ENCODE results near the gene C4orf46.

The C4orf46 gene

GRCh38 chr4:158682066-158682465, 10.4 kb upstream of the C4orf46 start:
- ATAC-seq = no peak
- TF ChIP-seq CSDC2 (CRISPR knock-in tag; IDR thresholded peaks at IDR 0.05) = no peak
- no peak for TF ChIP-seq ISL1 (CRISPR knock-in tag; IDR thresholded peaks at IDR 0.05)
- no peak for TF ChIP-seq OSR1 (CRISPR knock-in tag; IDR thresholded peaks at IDR 0.05)
- no peak for TF ChIP-seq POU6F1 (CRISPR knock-in tag; IDR thresholded peaks at IDR 0.05; ENCODE audit: borderline replicate concordance, low read depth)

GRCh38 chr4:158681629-158682028, 9.9 kb upstream of the C4orf46 start:
- TF ChIP-seq ZNF8 (CRISPR knock-in tag; IDR thresholded peaks at IDR 0.05) (no peak), GLIS3 (CRISPR knock-in tag; IDR thresholded peaks at IDR 0.05) (no peak)
- ATAC-seq = no peak

GRCh38 chr4:158678767-158679166, 7.1 kb upstream of the C4orf46 start:
- no peak for ATAC-seq
- TF ChIP-seq TCF4 (CRISPR knock-in tag; IDR thresholded peaks at IDR 0.05; ENCODE audit: borderline replicate concordance) (no peak), ZC3H10 (CRISPR knock-in tag; IDR thresholded peaks at IDR 0.05) (no peak), ISL1 (CRISPR knock-in tag; IDR thresholded peaks at IDR 0.05) (no peak), RARB (CRISPR knock-in tag; IDR thresholded peaks at IDR 0.05) (no peak), TOX (CRISPR knock-in tag; IDR thresholded peaks at IDR 0.05; ENCODE audit: borderline replicate concordance) (no peak), PATZ1 (CRISPR knock-in tag; IDR thresholded peaks at IDR 0.05; ENCODE audit: borderline replicate concordance) (no peak), POU6F1 (CRISPR knock-in tag; IDR thresholded peaks at IDR 0.05; ENCODE audit: borderline replicate concordance, low read depth) (no peak), ESRRG (CRISPR knock-in tag; IDR thresholded peaks at IDR 0.05) (no peak), CSDC2 (CRISPR knock-in tag; IDR thresholded peaks at IDR 0.05) (no peak), PPARA (CRISPR knock-in tag; IDR thresholded peaks at IDR 0.05; ENCODE audit: borderline replicate concordance) (no peak), GLIS3 (CRISPR knock-in tag; IDR thresholded peaks at IDR 0.05) (no peak), CREB5 (CRISPR knock-in tag; IDR thresholded peaks at IDR 0.05; ENCODE audit: low read depth) (no peak), ZNF8 (CRISPR knock-in tag; IDR thresholded peaks at IDR 0.05) (no peak), CSRNP3 (CRISPR knock-in tag; IDR thresholded peaks at IDR 0.05) (no peak), OSR1 (CRISPR knock-in tag; IDR thresholded peaks at IDR 0.05) (no peak)

GRCh38 chr4:158676076-158676475, 4.4 kb upstream of the C4orf46 start:
- ATAC-seq = no peak
- TF ChIP-seq OSR1 (CRISPR knock-in tag; IDR thresholded peaks at IDR 0.05) (no peak), TSHZ2 (CRISPR knock-in tag; IDR thresholded peaks at IDR 0.05) (no peak), ISL1 (CRISPR knock-in tag; IDR thresholded peaks at IDR 0.05) (no peak)

All from SK-N-SH treated with all-trans-retinoic acid at 6 μM for 48 hours (cell line).